Measurements from ENCODE around the gene LDLR.

The LDLR gene

DNA sequence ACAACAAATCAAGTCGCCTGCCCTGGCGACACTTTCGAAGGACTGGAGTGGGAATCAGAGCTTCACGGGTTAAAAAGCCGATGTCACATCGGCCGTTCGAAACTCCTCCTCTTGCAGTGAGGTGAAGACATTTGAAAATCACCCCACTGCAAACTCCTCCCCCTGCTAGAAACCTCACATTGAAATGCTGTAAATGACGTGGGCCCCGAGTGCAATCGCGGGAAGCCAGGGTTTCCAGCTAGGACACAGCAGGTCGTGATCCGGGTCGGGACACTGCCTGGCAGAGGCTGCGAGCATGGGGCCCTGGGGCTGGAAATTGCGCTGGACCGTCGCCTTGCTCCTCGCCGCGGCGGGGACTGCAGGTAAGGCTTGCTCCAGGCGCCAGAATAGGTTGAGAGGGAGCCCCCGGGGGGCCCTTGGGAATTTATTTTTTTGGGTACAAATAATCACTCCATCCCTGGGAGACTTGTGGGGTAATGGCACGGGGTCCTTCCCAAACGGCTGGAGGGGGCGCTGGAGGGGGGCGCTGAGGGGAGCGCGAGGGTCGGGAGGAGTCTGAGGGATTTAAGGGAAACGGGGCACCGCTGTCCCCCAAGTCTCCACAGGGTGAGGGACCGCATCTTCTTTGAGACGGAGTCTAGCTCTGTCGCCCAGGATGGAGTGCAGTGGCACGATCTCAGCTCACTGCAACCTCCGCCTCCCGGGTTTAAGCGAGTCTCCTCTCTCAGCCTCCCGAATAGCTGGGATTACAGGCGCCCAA is at the start of gene LDLR:
LDLR (plus strand) TSS at position 210 of the 760 bp plus-strand sequence; CDS start at position 296, 86 bp downstream.
- DNase-seq = peak; percentile 56 to 76 (median 70)

DNA sequence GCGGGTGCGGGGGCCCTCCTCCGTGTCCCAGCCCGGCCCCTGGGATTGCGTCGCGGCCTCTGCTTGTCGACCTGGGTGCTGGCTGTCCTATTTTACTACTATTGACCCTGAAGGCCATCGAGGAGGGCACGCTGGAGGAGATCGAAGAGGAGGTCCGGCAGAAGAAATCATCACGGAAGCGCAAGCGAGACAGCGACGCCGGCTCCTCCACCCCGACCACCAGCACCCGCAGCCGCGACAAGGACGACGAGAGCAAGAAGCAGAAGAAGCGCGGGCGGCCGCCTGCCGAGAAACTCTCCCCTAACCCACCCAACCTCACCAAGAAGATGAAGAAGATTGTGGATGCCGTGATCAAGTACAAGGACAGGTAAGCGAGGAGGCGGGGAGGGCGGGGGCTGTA is 48.1 kb upstream of the LDLR start:
- no peak for DNase-seq

DNA sequence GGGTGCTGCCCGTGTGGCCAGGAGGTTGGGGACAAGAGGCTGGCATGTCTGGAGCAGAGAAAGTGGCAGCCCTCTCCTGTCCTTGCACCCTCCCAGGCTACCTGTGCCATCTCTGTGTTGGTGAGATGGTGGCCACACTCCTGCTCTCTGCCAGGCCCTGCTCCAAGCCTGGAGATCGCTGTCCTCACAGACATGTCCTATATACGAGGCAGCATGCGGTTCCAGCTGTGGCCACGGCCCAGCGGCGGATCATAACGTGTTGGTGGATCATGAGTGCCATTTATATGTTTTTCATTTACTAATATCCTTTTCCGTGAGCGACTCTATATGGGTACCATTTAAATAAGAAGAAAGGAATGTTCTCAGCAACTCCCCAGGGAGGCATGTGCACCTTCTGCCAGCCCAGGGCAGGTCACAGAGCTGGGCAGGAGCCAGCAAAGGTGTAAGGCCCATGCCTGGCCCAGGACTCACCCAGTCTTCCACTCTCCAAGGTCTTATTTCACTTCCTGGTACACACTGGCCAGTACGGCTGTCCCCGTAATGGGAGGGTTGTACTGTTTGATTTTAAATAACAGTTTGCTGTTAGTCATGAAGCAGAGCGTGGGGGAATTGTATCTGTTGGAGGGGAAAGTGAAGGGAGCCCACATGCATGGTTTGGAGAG is 47.2 kb upstream of the LDLR start:
- no peak for DNase-seq

DNA sequence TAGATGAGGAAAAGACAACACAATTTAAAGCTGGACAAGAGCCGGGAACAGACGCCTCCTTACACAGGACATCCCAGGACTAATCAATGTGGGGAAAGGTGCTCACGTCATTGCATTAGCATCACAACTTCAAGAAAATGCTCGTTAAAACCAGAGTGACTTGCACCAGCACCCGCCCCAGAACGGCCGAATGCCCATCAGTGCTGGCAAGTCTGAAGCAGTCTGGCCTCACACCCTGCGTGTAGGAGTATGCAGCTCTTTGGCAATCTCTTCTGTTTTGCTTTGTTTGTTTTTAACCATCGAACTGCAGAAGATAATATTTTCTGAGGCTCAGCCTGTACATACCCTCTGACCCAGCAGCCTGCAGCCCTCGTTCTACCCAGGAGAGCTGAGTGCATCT is 44.8 kb upstream of the LDLR start:
- DNase-seq = no peak

DNA sequence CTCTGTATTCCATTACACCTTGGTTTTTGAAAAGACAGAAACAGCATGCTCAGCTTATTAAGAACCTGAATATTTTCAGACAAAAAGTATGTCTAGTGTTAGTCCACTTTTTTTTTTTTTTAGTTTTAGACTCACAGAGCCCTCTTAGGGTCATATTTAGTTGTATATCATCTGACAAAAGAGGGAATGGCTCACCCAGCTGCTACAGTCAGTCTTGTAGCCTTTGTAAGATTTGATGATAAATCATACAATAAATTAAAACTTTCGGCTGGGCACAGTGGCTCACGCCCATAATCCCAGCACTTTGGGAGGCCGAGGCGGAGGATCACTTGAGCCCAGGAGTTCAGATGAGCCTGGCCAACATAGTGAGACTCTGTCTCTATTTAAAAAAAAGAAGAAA is 43.7 kb upstream of the LDLR start:
- DNase-seq = no peak

DNA sequence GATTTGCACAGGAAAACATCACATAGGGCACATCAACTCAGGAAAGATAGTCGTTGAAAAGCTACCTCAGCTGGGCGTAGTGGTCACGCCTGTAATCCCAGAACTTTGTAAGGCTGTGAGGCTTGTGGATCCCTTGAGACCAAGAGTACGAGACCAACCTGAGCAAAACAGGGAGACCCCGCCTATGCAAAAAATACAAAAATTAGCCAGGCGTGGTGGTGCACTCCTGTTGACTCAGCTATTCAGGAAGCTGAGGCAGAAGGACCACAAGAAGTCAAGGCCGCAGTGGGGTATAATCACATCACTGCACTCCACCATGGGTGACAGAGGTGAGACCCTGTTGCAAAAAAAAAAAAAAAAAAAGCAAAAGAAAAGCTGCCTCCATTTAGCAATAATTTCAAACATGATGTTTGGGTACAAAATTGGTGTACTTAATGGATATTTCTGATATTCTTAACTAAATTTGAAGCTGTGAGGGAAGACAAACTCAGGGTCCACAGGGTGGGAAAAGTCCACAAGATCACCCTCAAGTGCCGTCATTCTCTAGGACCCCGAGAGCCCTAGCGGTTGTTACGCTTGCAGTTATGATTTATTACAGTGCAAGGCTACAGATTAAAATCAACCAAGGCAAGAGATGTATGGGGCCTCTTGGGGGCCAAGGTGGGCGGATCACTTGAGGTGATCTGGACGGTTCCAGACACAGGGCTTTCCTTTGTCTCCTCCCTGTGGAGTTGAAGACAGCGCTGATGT is 42.5 kb upstream of the LDLR start:
- DNase-seq = no peak

DNA sequence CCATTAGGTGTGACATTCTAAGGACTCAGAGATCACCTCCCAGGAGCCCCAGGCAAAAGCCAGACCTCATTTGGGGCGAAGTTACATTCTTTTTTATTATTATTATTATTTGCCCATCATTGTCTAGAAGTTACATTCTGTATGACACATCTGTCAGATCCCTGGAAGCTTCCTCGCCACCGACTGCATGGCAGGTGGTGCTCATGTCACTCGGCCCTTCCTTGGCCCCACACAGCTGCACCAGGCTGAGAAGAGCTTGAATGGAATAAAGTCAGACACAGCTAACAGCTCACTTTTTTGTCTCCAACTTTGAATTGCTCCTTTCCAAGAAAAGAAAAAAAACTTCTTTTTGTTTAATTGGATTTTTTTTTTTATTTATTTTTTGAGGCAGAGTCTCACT is 41.4 kb upstream of the LDLR start:
- DNase-seq = no peak

DNA sequence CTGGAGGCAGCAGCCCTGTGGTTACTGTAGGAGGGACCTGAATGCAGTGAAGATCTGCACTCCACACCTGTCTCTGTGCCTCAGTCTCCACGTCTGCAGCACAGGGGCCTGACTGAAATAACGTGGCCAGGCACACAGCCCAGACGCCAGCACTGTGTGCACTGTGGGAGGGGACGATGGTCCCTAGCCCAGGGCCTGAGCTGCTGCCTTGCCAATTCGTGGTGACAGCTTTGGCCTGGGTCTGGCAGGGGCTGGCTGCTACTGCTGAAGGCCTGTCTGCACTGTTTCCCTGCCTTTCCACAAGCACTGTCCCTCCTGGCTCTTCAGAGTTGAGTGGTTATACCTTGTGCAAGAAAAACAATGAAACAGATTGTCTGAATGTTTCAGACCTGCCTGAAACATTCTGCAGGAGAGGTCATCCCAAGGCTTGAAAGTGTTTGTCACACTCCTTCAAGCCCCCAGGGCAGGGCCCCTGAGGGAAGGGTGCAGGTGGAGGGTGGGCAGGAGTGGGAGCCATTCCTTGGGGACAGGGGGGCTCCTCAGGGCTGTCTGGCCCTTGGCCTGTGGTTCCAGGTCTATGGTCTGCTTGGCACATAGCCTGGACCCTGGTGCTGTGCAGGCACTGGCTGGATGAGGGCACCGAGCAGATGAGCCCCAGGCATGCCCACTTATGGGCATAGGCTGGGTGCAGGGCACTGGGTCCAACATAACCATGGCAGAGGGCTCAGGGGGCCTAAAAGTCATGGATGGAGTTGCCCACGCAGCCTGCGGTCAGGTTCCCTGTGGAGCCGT is 38.7 kb upstream of the LDLR start:
- no peak for DNase-seq

DNA sequence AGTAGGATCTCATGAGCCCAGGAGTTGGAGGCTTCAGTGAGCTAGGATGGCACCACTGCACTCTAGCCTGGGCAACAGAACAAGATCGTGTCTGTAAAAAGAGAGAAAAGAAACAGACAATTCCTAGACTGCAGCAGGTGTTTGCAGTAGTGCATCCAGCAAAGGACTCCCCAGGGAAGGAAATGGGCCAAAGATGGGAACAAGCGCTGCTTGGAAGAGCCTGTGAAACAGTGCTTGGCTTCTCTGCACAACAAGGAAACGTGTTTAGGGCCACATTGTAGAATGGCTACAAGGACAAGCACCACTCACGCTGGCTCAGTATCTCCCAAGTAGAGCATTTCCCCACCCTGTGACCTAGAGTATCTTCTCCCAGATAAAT is 35.5 kb upstream of the LDLR start:
- no peak for DNase-seq

DNA sequence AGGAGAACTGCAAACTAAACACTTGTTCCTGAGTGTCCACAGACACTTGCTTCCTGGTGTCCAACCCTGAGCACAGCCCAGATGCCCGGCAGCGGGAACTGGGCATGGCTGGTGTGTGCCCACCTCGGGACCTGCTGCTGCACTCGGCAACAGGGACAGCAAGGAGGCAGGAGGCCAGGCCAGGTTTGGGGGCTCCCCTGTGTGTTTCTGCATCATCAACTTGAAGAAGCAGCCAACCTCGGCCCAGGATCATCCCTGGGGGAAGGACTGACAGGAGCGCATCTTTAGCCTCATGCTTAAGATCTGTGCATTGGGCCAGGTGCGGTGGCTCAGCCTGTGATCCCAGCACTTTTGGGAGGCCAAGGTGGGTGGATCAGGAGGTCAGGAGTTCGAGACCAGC is 35.1 kb upstream of the LDLR start:
- no peak for DNase-seq

DNA sequence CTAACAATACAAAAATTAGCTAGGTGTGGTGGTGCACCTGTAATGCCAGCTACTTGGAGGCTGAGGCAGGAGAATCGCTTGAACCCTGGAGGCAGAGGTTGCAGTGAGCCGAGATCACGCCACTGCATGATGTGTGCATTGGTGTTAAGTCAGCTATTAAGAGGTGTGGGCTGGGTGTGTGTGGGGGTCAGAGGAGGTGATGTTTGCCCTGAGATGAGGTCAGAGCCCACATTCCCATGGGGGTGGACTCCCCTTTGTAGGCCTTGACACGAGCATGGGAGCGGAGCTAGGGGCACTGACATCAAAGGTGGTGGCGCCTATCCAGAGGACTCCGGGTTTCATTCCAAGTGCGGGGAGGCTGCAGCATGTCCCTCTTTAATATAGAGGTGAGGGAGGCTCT is 34.6 kb upstream of the LDLR start:
- DNase-seq = no peak

DNA sequence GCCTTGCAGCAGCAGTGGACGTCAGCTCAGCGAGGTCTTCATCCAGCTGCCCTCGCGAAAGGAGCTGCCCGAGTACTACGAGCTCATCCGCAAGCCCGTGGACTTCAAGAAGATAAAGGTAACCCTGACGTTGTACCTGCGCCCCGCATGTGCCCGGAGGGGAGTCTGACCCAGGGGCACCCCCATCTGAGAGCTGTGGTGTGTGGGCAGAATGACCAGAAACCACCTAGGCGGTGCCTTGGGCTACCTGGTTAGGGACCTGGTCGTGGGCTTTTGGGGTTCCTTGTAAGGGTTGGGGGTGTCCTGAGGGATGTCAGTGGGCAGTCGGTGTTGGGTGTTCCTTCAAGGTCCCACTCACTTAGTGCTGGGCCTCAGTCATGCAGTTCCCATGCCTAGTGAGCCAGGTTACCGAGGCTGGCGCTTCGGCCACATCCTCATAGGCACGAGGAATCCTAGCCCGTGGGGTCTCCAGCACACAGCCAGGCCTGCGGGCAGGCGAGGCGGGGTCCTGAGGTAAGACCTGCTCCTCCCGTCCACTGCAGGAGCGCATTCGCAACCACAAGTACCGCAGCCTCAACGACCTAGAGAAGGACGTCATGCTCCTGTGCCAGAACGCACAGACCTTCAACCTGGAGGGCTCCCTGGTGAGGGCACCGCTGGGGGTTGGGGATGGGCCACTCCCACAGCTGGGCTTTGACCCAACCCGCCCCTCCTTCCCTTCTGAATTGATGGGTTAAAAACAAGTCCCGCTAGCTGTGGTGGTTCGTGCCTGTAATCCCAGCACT is 30.8 kb upstream of the LDLR start:
- DNase-seq = no peak

DNA sequence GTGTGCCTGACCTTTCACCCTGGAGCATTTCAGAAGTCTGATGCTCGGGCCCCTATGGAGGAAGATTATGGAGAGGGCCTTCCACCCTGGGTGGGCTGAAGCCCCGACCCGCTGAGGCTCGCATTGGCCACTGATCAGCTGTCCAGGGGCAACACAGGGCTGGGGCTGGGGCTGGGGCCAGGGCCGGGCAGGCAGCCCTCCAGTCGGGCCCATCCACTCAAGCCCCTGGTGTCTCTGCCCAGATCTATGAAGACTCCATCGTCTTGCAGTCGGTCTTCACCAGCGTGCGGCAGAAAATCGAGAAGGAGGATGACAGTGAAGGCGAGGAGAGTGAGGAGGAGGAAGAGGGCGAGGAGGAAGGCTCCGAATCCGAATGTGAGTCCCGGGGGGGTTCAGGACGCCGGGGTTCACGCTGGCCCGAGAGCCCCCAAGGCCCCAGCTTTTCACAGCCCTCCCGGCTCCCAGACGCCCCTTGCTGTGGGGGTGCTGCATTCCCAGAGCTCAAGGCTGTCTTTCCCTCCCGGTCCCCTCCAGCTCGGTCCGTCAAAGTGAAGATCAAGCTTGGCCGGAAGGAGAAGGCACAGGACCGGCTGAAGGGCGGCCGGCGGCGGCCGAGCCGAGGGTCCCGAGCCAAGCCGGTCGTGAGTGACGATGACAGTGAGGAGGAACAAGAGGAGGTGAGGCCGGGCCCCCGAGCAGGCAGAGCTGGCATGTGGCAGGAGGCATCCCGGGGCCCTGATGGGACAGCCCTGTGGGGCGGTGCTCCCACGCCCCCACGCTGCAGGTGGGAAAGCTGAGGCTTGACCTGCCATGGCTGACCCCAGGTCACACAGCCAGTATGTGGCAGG is 29.5 kb upstream of the LDLR start:
- no peak for DNase-seq

DNA sequence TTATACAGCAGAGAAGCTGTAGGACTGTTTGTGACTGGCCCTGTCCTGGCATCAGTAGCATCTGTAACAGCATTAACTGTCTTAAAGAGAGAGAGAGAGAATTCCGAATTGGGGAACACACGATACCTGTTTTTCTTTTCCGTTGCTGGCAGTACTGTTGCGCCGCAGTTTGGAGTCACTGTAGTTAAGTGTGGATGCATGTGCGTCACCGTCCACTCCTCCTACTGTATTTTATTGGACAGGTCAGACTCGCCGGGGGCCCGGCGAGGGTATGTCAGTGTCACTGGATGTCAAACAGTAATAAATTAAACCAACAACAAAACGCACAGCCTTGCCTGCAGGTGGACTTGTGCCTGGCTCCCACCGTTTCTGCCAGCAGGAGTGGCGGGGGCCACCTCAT is 27.3 kb upstream of the LDLR start:
- DNase-seq = no peak

DNA sequence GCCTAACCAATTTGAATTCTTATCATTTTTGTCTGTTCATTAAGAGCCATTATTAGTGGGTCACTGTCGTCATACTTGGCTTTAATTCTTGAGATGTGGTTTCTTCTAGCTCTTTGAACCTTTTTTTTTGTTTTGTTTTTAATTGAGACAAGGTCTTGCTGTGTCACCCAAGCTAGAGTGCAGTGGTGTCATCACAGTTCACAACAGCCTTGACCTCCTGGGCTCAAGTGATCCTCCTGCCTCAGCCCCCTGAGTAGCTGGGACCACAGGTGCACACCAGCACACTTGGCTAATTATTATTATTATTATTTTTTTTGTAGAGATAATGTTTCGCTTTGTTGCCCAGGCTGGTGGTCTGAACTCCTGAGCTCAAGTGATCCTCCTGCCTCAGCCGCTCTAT is 25.8 kb upstream of the LDLR start:
- no peak for DNase-seq

DNA sequence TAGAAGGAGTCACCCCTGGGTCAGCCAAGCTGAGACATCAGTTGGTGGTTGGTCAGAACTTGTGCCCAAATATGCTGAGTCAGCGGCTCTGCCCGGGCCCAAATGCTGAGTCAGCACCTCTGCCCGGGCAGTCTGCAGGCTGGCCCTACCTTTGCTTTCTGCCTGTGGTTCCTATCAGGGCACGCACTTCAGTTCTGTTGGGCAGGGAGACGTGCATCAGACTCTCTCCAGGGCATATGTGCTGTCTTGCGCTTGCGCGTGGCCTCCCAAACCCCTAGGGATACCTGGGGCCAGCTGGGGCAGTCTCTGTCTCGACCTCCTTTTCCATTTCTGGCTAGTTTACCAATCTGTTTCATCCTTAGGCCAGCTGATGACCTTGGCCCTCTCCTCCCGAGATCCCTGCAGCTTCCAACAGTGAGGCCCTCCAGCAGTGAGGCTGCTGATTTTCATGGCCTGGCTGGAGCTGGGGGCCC is 24.4 kb upstream of the LDLR start:
- DNase-seq = no peak

DNA sequence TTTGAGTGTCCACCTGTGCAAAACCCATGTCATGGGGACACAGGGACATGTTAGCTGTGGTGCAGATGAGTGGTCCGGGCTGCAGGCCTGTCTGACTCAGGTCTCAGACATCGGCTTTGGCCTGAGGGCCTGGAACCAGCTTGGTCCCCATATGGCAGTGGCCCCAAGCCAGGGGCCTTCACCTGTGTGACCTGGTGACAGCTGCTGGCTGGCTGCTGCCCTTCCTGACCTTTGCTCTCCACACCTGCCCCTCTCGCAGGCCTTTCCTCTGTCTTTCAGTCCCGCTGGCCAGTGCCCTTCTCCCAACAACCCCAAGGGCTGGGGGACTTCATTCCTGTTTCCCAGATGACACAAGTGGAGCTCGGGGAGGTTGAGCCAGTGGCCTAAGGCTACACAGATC is 22.9 kb upstream of the LDLR start:
- DNase-seq = no peak

DNA sequence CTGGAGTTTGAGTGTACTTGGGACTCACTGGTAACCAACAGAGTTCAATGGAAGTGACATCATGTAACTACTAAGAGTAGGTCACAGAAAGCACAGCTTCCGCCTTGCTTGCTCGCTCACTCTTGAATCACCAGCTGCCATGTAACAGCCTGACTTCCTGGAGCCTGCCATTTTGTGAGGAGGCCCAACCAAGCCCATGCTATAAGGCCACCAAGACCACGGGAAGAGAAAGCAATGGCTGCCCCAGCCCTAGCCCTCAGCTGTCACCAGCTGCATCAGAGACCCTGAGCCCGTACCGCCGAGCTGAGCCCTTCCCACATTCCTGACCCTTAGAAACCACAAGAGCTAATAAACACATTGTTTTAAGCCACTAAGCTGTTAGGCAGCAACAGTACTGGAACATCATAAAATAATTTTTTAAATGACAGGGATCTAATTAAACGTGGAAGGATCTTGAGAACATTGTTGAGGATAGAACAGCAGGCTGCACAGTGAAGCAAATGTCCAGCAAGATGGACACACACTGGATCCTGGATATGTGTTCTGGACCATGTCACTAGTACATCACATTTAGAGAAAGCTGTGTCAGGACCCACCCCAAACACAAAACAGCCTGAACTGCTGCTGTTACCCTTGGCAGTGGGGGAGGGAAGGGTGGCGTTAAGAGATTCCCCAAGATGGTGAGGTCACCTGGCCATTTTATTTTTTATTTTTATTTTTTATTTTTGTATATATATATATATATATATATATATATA is 21.7 kb upstream of the LDLR start:
- DNase-seq = no peak

DNA sequence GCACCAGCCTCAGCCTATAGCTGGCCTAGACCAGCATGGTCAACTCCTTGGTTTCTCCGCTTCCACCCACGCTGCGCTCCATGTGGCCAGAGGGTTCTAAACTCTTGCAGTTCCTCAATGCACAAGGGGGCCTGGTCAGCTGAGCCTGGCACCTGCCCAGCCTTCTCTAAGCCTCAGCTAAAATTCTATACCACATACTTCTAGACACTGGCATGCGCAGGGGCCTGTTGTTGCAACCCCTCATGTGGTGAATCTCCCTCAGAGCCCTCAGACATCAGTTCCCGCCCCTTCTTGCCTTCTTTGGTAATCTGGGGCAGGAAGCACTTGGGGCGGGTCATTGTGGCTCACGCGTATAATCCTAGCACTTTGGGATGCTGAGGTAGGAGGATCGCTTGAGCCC is 19.7 kb upstream of the LDLR start:
- DNase-seq = no peak

DNA sequence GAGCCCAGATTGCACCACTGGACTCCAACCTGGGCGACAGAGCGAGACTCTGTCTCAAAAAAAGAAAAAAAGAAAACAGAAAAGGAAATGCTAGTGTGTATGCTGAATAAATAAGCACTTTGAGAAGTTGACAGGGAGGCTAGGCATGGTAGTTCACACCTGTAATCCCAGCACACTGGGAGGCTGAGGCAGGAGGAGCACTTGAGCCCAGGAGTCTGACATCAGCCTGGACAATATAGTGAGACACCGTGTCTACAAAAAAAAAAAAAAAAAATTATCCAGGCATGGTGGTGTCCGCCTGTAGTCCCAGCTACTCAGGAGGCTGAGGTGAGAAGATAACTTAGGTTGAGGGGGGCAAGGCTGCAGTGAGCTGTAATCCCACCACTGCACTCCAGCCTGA is 19.1 kb upstream of the LDLR start:
- no peak for DNase-seq

DNA sequence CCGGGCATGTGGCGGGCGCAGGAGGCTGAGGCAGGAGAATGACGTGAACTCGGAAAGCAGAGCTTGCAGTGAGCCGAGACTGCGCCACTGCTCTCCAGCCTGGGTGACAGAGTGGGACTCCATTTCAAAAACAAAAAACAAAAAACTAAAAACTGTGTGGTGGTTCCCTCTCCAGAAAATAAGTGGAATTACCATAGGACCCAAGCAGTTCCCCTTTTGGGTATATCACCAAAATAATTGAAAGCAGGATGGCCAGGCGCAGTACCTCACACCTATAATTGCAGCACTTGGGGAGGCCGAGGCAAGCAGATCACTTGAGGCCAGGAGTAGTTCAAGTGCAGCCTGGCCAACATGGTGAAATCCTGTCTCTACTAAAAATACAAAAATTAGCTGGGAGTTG is 15.7 kb upstream of the LDLR start:
- no peak for DNase-seq

Measured in stimulated activated naive CD4-positive, alpha-beta T cell (primary cell).